Measurements from ENCODE around the gene ADAMTS19. TPM values are rescaled to one million over a fixed set of nuclear protein-coding genes. Genes with fewer than 3 reads are reported as not detected.

ADAMTS19 gene
- total RNA-seq, 4 donors from 2014 or later: 0.51 to 0.88 TPM; not detected in 2

DNA sequence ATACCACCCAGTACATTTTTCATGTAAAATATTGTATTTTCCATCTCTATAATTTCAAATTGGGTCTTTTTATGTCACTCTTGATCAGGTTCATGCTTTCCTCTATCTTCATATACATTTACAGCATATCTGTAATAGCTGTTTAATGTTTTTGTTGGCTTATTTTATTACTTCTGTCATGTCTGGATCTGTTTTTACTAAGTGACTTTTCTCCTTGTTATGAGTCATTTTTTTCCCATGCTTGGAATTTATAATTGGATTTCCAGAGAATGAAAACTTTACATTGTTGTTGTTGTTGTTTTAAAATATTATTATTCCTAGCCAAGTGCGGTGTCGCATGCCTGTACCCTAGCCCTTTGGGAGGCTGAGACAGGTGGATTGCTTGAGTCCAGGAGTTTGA, 5.6 kb upstream of the ADAMTS19 start:
- no peak for TF ChIP-seq CTCF (IDR thresholded peaks at IDR 0.05; ENCODE audit: low read depth)

GRCh38 chr5:129459450-129459776, 685 bp upstream of the ADAMTS19 start:
- no peak for TF ChIP-seq CTCF (IDR thresholded peaks at IDR 0.05; ENCODE audit: low read depth)

GRCh38 chr5:129460672-129460935, 506 bp downstream of the ADAMTS19 start:
- TF ChIP-seq CTCF (IDR thresholded peaks at IDR 0.05; ENCODE audit: low read depth): no peak

- TF ChIP-seq CTCF (IDR thresholded peaks at IDR 0.05; ENCODE audit: low read depth): no peak
These were observed 1.0 kb downstream of the ADAMTS19 start for GRCh38 chr5:129460936-129461710.

GRCh38 chr5:129461711-129462332, 1.7 kb downstream of the ADAMTS19 start:
- no peak for TF ChIP-seq CTCF (IDR thresholded peaks at IDR 0.05; ENCODE audit: low read depth)

DNA sequence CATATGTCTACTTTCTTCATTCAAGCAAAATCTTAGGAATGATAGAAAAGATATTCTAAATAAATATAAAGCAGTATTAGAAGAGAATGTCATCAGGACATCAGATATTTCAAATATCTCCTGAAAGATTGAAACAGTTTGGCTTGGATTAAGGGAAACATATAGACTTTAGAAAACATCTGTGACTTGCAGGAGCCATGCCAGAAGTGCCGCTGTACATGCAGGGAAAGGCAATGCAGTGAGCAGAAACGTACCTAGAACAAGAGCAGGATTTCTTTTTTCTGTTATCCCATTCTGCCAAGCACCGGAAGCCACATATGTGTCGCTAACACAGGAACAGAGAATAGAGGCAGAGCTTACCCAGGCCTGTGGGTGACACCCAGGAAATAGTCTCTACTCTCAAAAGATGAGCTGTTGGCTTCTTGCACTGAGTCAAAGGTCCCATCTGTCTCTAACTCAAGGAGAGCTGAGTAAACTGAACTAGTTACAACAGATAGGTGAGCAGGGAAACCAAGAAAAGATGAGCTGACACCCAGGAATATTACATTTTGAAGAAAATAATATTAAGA, 5.8 kb downstream of the ADAMTS19 start:
- TF ChIP-seq CTCF (IDR thresholded peaks at IDR 0.05; ENCODE audit: low read depth): no peak

DNA sequence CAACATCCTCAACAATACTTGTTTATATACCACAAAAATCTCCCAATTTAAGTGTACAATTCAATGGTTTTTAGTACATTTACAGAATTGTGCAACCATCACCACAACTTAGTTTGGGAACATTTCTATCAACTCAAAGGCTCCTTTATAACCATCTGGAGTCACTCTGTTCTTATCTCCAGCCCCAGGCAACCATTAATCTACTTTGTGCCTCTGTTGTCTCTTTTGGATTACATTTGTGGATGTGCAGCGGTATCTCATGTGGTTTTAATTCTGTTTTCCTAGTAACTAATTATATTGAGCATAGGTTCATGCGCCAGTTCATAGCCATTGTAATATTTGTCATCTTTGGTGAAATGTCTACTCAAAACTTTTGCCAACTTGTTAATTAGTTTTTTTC, 14.4 kb downstream of the ADAMTS19 start:
- TF ChIP-seq CTCF (IDR thresholded peaks at IDR 0.05; ENCODE audit: low read depth): no peak

All from subcutaneous adipose tissue (tissue), 4 donors.